ENCODE data around the gene MYO1E. TPM values are rescaled to one million over a fixed set of nuclear protein-coding genes. Genes with fewer than 3 reads are reported as not detected.

Gene MYO1E

DNA sequence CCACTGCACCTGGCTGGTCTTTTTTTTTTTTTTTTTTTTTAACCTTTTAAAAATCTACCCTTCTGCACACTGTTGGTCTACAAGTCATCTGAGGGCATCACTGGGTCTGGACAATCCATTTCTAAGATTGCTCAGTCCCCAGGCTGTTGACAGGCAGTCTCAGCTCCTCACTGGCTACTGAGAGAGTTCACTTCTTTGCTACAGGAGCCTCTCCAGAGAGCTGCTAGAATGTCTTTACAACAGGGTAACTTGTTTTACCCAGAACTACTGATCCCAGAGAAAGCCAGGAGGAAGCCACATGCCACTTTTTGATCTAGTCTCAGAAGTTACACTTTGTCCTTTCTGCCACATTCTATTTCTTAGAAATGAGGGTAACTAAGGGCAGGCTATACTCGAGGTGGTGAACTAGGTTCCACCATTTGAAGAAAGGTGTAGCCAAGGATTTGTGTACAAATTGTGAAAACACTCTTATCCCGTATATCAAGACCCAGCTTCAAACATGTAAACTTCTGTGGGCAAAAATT, 273.4 kb downstream of the MYO1E start:
- no peaks in the 10 kb centered on the region for H3K9me3 ChIP-seq (replicated peaks; ENCODE audit: low read length)
- peaks cover 22% of the 10 kb centered on the region for H3K36me3 ChIP-seq (ENCODE audit: insufficient read depth, low read length)
- H3K27me3 ChIP-seq (ENCODE audit: control insufficient read depth, insufficient read depth, low read length) = no peaks in the 10 kb centered on the region
- H3K4me2 ChIP-seq (ENCODE audit: low read length) = no peak overlapping the region
- no peak overlapping the region for H3K4me3 ChIP-seq (ENCODE audit: low read length)
- peaks cover under 1% of the 10 kb centered on the region for H3K4me1 ChIP-seq (ENCODE audit: control insufficient read depth, insufficient read depth, low read length)
- H3K9ac ChIP-seq (ENCODE audit: low read depth, low read length) = no peak overlapping the region

DNA sequence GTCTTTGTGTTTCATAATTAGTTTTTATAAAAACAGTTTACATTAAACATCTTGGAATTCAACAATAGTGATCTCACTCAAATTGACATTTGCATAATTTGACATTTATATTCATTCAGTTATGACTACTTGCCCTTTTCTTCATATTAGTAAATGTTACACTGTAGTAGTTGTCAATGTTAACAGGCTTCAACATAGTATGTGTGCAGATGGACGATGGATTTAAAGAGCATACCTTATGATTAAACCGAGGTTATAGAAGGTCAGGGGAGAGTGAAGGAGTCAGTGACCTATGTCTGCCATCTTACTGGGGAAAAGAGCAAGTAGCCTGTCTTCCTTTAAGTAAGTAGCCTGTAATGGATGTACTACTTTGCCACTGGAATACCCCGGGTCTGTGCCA, 276.2 kb downstream of the MYO1E start:
- H3K9ac ChIP-seq (ENCODE audit: low read depth, low read length) = no peak overlapping the region
- H3K4me2 ChIP-seq (ENCODE audit: low read length) = no peak overlapping the region
- H3K9me3 ChIP-seq (replicated peaks; ENCODE audit: low read length) = no peaks in the 10 kb centered on the region
- H3K4me3 ChIP-seq (ENCODE audit: low read length) = no peak overlapping the region
- peaks cover 41% of the 10 kb centered on the region for H3K36me3 ChIP-seq (ENCODE audit: insufficient read depth, low read length)
- H3K4me1 ChIP-seq (ENCODE audit: control insufficient read depth, insufficient read depth, low read length) = no peaks in the 10 kb centered on the region
- H3K27me3 ChIP-seq (ENCODE audit: control insufficient read depth, insufficient read depth, low read length) = no peaks in the 10 kb centered on the region

DNA sequence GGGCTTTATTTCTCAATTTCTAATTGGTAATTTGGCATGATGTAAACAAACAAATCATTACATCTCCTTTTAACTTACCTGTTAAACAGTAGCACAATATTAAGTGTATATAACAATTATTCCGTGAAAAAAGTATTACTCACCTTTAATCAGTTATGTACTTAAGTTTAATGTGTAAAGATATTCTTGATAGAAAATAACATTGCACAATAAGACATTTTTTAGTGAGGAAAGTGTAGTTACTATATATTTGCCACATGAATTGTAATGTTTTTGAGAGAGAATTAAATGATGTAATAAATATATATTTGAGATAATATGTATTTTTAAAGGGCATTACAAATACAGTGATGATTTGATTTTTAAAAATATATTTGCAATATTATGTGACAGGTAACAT, 278.6 kb downstream of the MYO1E start:
- Histone ChIP-seq H3K36me3 (ENCODE audit: insufficient read depth, low read length) (peaks cover 61% of the 10 kb centered on the region), H3K27me3 (ENCODE audit: control insufficient read depth, insufficient read depth, low read length) (no peaks in the 10 kb centered on the region), H3K9ac (ENCODE audit: low read depth, low read length) (no peak overlapping the region), H3K9me3 (replicated peaks; ENCODE audit: low read length) (no peaks in the 10 kb centered on the region), H3K4me1 (ENCODE audit: control insufficient read depth, insufficient read depth, low read length) (no peaks in the 10 kb centered on the region), H3K4me3 (ENCODE audit: low read length) (no peak overlapping the region), H3K4me2 (ENCODE audit: low read length) (no peak overlapping the region)

DNA sequence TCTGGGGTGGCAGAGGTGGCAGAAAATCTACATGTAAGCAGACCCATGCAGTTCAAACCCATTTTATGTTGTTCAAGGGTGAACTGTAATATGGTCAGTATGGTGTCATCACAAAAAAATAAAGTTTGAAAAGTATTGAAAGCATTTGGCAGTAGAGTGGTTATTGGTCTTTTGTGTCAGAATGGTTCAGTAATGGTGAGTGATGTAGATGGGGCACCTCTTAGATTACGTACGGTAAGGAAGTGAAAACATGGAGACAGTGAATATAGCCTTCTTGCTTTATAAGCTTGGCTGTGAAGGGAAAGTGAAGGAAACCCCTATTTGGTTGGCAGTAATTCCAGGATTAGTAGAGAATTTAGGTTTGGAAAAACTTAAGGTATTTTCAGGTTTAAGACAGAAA, 284.9 kb downstream of the MYO1E start:
- H3K9ac ChIP-seq (ENCODE audit: low read depth, low read length) = no peak overlapping the region
- no peaks in the 10 kb centered on the region for H3K9me3 ChIP-seq (replicated peaks; ENCODE audit: low read length)
- H3K36me3 ChIP-seq (ENCODE audit: insufficient read depth, low read length) = peaks cover 48% of the 10 kb centered on the region
- H3K4me3 ChIP-seq (ENCODE audit: low read length) = no peak overlapping the region
- no peak overlapping the region for H3K4me2 ChIP-seq (ENCODE audit: low read length)
- no peaks in the 10 kb centered on the region for H3K27me3 ChIP-seq (ENCODE audit: control insufficient read depth, insufficient read depth, low read length)
- no peaks in the 10 kb centered on the region for H3K4me1 ChIP-seq (ENCODE audit: control insufficient read depth, insufficient read depth, low read length)

Small RNA genes lying within 50 kb of the gene (small RNA-seq; reads per million reads assigned to genes)
- gene MIR2116 = 3.8 reads per million, percentile 82 among the genes with 10 or more reads in this experiment
- gene RF00019 = not detected
- gene RNU4-80P = not detected
- gene RNU6-212P = not detected

Data from skeletal muscle satellite cell (primary cell).